SK-N-SH (cell line): ENCODE data around the gene RAB17. TPM values are rescaled to one million over a fixed set of nuclear protein-coding genes. Genes with fewer than 3 reads are reported as not detected.

Source experiments
- CTCF ChIA-PET: fragments of 300-600, 350-600 bp; formaldehyde crosslinking; extraction: SDS; loops from one replicate; lab custom pipeline; 2021; lab: Yijun Ruan, JAX
- POLR2A ChIA-PET: fragments of 350-600 bp; sonication (Branson Sonifier 250); formaldehyde crosslinking; extraction: SDS; loops from one replicate; lab custom pipeline; 2020; ENCODE audit warnings: antibody characterized with exemption, inconsistent platforms; lab: Yijun Ruan, JAX
- DNase-seq: peaks from one replicate; pipeline ENCODE4 v3.0.0; 2012
- H2AFZ ChIP-seq: fragments of 200-600 bp; sonication (generic); 2 replicates; pipeline ENCODE4 v1.8.1; 2016; ENCODE audit warnings: antibody characterized with exemption, mild to moderate bottlenecking, low read depth
- H3F3A ChIP-seq: fragments of 200-600 bp; sonication (generic); replicated peaks from 2 replicates; pipeline ENCODE3; 2016; ENCODE audit warnings: antibody characterized with exemption, mild to moderate bottlenecking; ENCODE audit not compliant: insufficient read depth
- H3K27ac ChIP-seq, 2 experiments: fragments of 200-500 bp in 1 of 2; fragments of 200-600 bp in 1 of 2; sonication (Bioruptor generic) in 1 of 2; sonication (generic), shearing (Covaris generic) in 1 of 2; 2 replicates each; pipeline versions ENCODE4 v1.5.1 to v1.6.1; 2014 to 2016; ENCODE audit warnings: low read depth in 2 of 2, inconsistent platforms in 1 of 2, low read length in 1 of 2, mild to moderate bottlenecking in 1 of 2, mixed read lengths in 1 of 2
- H3K27me3 ChIP-seq: fragments of 200-600 bp; sonication (generic), shearing (Covaris generic); 2 replicates; pipeline ENCODE4 v1.6.1; 2016; ENCODE audit warnings: mixed run types; ENCODE audit not compliant: insufficient read depth
- H3K36me3 ChIP-seq, 2 experiments: fragments of 200-500 bp in 1 of 2; fragments of 200-600 bp in 1 of 2; sonication (Bioruptor generic) in 1 of 2; sonication (generic) in 1 of 2; replicated peaks in 1 of 2; 2 replicates each; pipeline versions ENCODE3 to v1.5.1; 2014 to 2016; ENCODE audit warnings: low read length in 1 of 2, mild to moderate bottlenecking in 1 of 2; ENCODE audit not compliant: insufficient read depth in 2 of 2, control insufficient read depth in 1 of 2
- H3K4me1 ChIP-seq, 2 experiments: fragments of 200-500 bp in 1 of 2; fragments of 200-600 bp in 1 of 2; sonication (Bioruptor generic) in 1 of 2; sonication (generic), shearing (Covaris generic) in 1 of 2; 2 replicates each; pipeline versions ENCODE4 v1.5.1 to v1.6.1; 2014 to 2016; ENCODE audit warnings: low read depth in 1 of 2, low read length in 1 of 2, mixed run types in 1 of 2; ENCODE audit not compliant: insufficient read depth in 2 of 2, control insufficient read depth in 1 of 2
- H3K4me2 ChIP-seq: fragments of 200-600 bp; sonication (generic), shearing (Covaris generic); 2 replicates; pipeline ENCODE4 v1.6.1; 2017; ENCODE audit warnings: mixed run types
- H3K4me3 ChIP-seq, 2 experiments: fragments of 200-500 bp in 1 of 2; fragments of 200-600 bp in 1 of 2; sonication (Bioruptor generic) in 1 of 2; sonication (generic), shearing (Covaris generic) in 1 of 2; 2 replicates each; pipeline versions ENCODE4 v1.5.1 to v1.8.1; 2014 to 2016; ENCODE audit warnings: low read depth in 2 of 2, inconsistent platforms in 1 of 2, low read length in 1 of 2, mild to moderate bottlenecking in 1 of 2, mixed read lengths in 1 of 2, moderate library complexity in 1 of 2
- H3K79me2 ChIP-seq: fragments of 200-600 bp; sonication (generic); 2 replicates; pipeline ENCODE4 v1.8.1; 2017; ENCODE audit warnings: mild to moderate bottlenecking; ENCODE audit not compliant: insufficient read depth
- H3K9ac ChIP-seq: fragments of 200-600 bp; sonication (generic); 2 replicates; pipeline ENCODE4 v1.6.1; 2017; ENCODE audit warnings: mixed run types
- H3K9me2 ChIP-seq: fragments of 200-600 bp; sonication (generic); 2 replicates; pipeline ENCODE4 v1.6.1; 2017; ENCODE audit warnings: mixed run types
- H3K9me3 ChIP-seq: fragments of 200-600 bp; sonication (generic); 2 replicates; pipeline ENCODE4 v1.6.1; 2017; ENCODE audit warnings: mixed run types, mild to moderate bottlenecking, moderate library complexity
- H4K20me1 ChIP-seq: fragments of 200-600 bp; sonication (generic); 2 replicates; pipeline ENCODE4 v1.6.1; 2017; ENCODE audit warnings: mild to moderate bottlenecking, mixed run types; ENCODE audit not compliant: insufficient read depth
- ELF1 ChIP-seq: IDR thresholded peaks from 2 replicates; pipeline ENCODE4 v1.4.0; 2012
- EZH2phosphoT487 ChIP-seq: fragments of 200-600 bp; sonication (generic); IDR thresholded peaks from 2 replicates; pipeline ENCODE4 v1.6.1; 2017; ENCODE audit warnings: low read depth, mixed run types, mild to moderate bottlenecking, antibody characterized with exemption, moderate library complexity, borderline replicate concordance
- FOSL2 ChIP-seq: IDR thresholded peaks from 2 replicates; pipeline ENCODE4 v1.4.0; 2012; ENCODE audit warnings: low read depth, mild to moderate bottlenecking, moderate library complexity, borderline replicate concordance
- FOXM1 ChIP-seq: IDR thresholded peaks from 2 replicates; pipeline ENCODE4 v1.4.0; 2012; ENCODE audit warnings: low read depth, mild to moderate bottlenecking
- GATA2 ChIP-seq: sonication (generic); formaldehyde crosslinking; IDR thresholded peaks from 2 replicates; pipeline ENCODE4 v1.5.0; 2020; ENCODE audit warnings: mild to moderate bottlenecking, missing genetic modification reagents
- NFIC ChIP-seq: IDR thresholded peaks from 2 replicates; pipeline ENCODE4 v1.4.0; 2012; ENCODE audit warnings: borderline replicate concordance
- NRF1 ChIP-seq: IDR thresholded peaks from 2 replicates; pipeline ENCODE4 v1.6.1; 2012; ENCODE audit warnings: low read depth, mild to moderate bottlenecking, low read length
- POLR2AphosphoS5 ChIP-seq: IDR thresholded peaks from 2 replicates; pipeline ENCODE4 v1.6.1; 2012; ENCODE audit warnings: low read depth, low read length
- RAD21 ChIP-seq: IDR thresholded peaks from 2 replicates; pipeline ENCODE4 v1.6.1; 2012; ENCODE audit warnings: mild to moderate bottlenecking, low read length
- RCOR1 ChIP-seq: fragments of 150-350 bp; IDR thresholded peaks from 2 replicates; pipeline ENCODE4 v1.6.1; 2017; ENCODE audit warnings: antibody characterized with exemption, low read length
- SMC3 ChIP-seq: IDR thresholded peaks from 2 replicates; pipeline ENCODE4 v1.6.1; 2012; ENCODE audit warnings: low read depth, low read length, improper control_type of control experiment
- TEAD4 ChIP-seq: IDR thresholded peaks from 2 replicates; pipeline ENCODE4 v1.4.0; 2012; ENCODE audit warnings: mild to moderate bottlenecking, borderline replicate concordance; ENCODE audit not compliant: insufficient read depth
- USF1 ChIP-seq: IDR thresholded peaks from 2 replicates; pipeline ENCODE4 v1.4.0; 2012; ENCODE audit warnings: low read depth, borderline replicate concordance
- WGBS: methylation state at CpG from one replicate; pipeline ENCODE4 v1.1.6; 2017; ENCODE audit warnings: low lambda C conversion rate; 5-methylcytosine and 5-hydroxymethylcytosine counted together
- polyA plus RNA-seq, 3 experiments: library from polyadenylated mRNA; depleted of rRNA; stranded (reverse); fragments of >200 nt; gene quantifications; 2 replicates each; pipeline ENCODE4 v1.2.3, GENCODE V29; 2012
- TF ChIP-seq, protein P1 (sequence below): fragments of 150-350 bp; IDR thresholded peaks from 2 replicates; pipeline ENCODE4 v1.6.1; 2016; ENCODE audit warnings: mild to moderate bottlenecking, low read depth, low read length
- TF ChIP-seq, protein P2 (sequence below): IDR thresholded peaks from 2 replicates; pipeline ENCODE4 v1.6.1; 2012; ENCODE audit warnings: mild to moderate bottlenecking, low read depth, low read length, moderate library complexity
- TF ChIP-seq, protein P3 (sequence below): IDR thresholded peaks from 2 replicates; pipeline ENCODE4 v1.4.0; 2012; ENCODE audit warnings: low read depth
- TF ChIP-seq, protein P4 (sequence below): fragments of 200-600 bp; sonication (generic); IDR thresholded peaks from 2 replicates; pipeline ENCODE4 v1.6.1; 2017; ENCODE audit warnings: antibody characterized with exemption, mild to moderate bottlenecking, moderate library complexity
- TF ChIP-seq, protein P5 (sequence below): fragments of 150-350 bp; IDR thresholded peaks from 2 replicates; pipeline ENCODE4 v1.6.1; 2017; ENCODE audit warnings: antibody characterized with exemption, low read length, low read depth, borderline replicate concordance

RAB17 gene
- polyA plus RNA-seq, 1 of the 3 experiments (the other 2 are of a cell fraction), result 0.10 TPM

DNA sequence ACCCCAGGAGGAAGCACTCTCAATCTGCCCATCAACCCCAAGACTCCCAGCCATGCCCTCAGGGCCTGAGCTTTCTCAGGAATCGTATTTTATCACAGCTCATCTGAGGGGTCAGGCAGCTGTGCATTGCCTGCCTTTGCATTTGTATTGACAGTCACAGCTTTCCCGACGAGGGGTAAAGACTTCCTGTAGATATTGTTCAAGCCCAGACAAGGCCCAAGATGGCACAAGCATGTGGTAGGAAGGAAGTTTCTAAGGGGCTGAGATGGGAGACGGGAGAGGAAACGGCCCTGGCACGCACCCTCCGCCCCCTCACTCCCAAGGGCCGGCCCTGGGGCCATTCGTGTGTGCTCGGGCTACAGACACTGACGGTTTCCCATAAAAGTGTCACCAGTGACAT, 58.4 kb downstream of the RAB17 start:
- no peak overlapping the region for H3K4me3 ChIP-seq
- no peak for DNase-seq
- 87% methylated on average over 11 of the region's 11 CpGs for WGBS
- TF ChIP-seq RAD21 (no peak), EZH2phosphoT487 (no peak), GATA2 (CRISPR knock-in tag) (no peak), TEAD4 (no peak), USF1 (no peak), NRF1 (no peak), ELF1 (no peak), NFIC (no peak), FOXM1 (no peak), SMC3 (no peak), RCOR1 (no peak), POLR2AphosphoS5 (no peak), FOSL2 (no peak)
- TF ChIP-seq, protein P1, sequence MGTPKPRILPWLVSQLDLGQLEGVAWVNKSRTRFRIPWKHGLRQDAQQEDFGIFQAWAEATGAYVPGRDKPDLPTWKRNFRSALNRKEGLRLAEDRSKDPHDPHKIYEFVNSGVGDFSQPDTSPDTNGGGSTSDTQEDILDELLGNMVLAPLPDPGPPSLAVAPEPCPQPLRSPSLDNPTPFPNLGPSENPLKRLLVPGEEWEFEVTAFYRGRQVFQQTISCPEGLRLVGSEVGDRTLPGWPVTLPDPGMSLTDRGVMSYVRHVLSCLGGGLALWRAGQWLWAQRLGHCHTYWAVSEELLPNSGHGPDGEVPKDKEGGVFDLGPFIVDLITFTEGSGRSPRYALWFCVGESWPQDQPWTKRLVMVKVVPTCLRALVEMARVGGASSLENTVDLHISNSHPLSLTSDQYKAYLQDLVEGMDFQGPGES, result no peak
- TF ChIP-seq, protein P2, sequence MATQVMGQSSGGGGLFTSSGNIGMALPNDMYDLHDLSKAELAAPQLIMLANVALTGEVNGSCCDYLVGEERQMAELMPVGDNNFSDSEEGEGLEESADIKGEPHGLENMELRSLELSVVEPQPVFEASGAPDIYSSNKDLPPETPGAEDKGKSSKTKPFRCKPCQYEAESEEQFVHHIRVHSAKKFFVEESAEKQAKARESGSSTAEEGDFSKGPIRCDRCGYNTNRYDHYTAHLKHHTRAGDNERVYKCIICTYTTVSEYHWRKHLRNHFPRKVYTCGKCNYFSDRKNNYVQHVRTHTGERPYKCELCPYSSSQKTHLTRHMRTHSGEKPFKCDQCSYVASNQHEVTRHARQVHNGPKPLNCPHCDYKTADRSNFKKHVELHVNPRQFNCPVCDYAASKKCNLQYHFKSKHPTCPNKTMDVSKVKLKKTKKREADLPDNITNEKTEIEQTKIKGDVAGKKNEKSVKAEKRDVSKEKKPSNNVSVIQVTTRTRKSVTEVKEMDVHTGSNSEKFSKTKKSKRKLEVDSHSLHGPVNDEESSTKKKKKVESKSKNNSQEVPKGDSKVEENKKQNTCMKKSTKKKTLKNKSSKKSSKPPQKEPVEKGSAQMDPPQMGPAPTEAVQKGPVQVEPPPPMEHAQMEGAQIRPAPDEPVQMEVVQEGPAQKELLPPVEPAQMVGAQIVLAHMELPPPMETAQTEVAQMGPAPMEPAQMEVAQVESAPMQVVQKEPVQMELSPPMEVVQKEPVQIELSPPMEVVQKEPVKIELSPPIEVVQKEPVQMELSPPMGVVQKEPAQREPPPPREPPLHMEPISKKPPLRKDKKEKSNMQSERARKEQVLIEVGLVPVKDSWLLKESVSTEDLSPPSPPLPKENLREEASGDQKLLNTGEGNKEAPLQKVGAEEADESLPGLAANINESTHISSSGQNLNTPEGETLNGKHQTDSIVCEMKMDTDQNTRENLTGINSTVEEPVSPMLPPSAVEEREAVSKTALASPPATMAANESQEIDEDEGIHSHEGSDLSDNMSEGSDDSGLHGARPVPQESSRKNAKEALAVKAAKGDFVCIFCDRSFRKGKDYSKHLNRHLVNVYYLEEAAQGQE, result no peak
- TF ChIP-seq, protein P3, sequence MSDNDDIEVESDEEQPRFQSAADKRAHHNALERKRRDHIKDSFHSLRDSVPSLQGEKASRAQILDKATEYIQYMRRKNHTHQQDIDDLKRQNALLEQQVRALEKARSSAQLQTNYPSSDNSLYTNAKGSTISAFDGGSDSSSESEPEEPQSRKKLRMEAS, result no peak
- TF ChIP-seq, protein P4, sequence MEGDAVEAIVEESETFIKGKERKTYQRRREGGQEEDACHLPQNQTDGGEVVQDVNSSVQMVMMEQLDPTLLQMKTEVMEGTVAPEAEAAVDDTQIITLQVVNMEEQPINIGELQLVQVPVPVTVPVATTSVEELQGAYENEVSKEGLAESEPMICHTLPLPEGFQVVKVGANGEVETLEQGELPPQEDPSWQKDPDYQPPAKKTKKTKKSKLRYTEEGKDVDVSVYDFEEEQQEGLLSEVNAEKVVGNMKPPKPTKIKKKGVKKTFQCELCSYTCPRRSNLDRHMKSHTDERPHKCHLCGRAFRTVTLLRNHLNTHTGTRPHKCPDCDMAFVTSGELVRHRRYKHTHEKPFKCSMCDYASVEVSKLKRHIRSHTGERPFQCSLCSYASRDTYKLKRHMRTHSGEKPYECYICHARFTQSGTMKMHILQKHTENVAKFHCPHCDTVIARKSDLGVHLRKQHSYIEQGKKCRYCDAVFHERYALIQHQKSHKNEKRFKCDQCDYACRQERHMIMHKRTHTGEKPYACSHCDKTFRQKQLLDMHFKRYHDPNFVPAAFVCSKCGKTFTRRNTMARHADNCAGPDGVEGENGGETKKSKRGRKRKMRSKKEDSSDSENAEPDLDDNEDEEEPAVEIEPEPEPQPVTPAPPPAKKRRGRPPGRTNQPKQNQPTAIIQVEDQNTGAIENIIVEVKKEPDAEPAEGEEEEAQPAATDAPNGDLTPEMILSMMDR, result no peak
- TF ChIP-seq, protein P5, sequence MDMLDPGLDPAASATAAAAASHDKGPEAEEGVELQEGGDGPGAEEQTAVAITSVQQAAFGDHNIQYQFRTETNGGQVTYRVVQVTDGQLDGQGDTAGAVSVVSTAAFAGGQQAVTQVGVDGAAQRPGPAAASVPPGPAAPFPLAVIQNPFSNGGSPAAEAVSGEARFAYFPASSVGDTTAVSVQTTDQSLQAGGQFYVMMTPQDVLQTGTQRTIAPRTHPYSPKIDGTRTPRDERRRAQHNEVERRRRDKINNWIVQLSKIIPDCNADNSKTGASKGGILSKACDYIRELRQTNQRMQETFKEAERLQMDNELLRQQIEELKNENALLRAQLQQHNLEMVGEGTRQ, result no peak
- no peak overlapping the region for H2AFZ ChIP-seq
- H3K36me3 ChIP-seq, result peaks cover 7 to 76% of the 10 kb centered on the region in 2 experiments
- no peaks in the 10 kb centered on the region for H3K27me3 ChIP-seq
- CTCF ChIA-PET, result interaction anchor here (1.4 to 4.2 kb wide), 5 partner anchors 16 to 242 kb away, joined by 3 to 26 read pairs (median 4); no protein-coding TSS in a partner anchor
- POLR2A ChIA-PET, result no interaction called here
- H3F3A ChIP-seq, result peaks cover 1% of the 10 kb centered on the region
- H3K9me3 ChIP-seq, result no peaks in the 10 kb centered on the region
- peaks cover 4% of the 10 kb centered on the region; the same call in 1 of the 2 replicates for H3K79me2 ChIP-seq
- H3K4me1 ChIP-seq, result peaks cover 0 to 4% of the 10 kb centered on the region in 2 experiments; a peak in 1 of 4 replicates
- H3K9ac ChIP-seq, result no peak overlapping the region
- no peaks in the 10 kb centered on the region for H3K9me2 ChIP-seq
- no peaks in the 10 kb centered on the region for H4K20me1 ChIP-seq
- H3K4me2 ChIP-seq, result no peak overlapping the region
- no peak overlapping the region for H3K27ac ChIP-seq
